Spleen (tissue), 11 donors: ENCODE results near the gene PCDH19. TPM values are rescaled to one million over a fixed set of nuclear protein-coding genes. Genes with fewer than 3 reads are reported as not detected.

Experiments used
- DNase-seq: peaks from one replicate; pipeline ENCODE4 v3.0.0-alpha.2; 2020
- H3K27ac ChIP-seq, 8 donors: fragments of 200-600 bp; sonication (generic) in 7 of 8; 1 replicate in 4 of 8; 2 replicates in 4 of 8; pipeline versions ENCODE4 v1.5.0 to v1.8.0; 2016 to 2021; ENCODE audit warnings: inconsistent platforms in 4 of 8, mild to moderate bottlenecking in 4 of 8, moderate library complexity in 1 of 8
- H3K27me3 ChIP-seq, 7 donors: fragments of 200-600 bp; sonication (generic) in 6 of 7; replicated peaks in 1 of 7; 1 replicate in 4 of 7; 2 replicates in 3 of 7; pipeline versions ENCODE4 v1.5.0 to v1.8.0; 2016 to 2021; ENCODE audit warnings: inconsistent platforms in 3 of 7, mild to moderate bottlenecking in 1 of 7
- H3K36me3 ChIP-seq, 6 donors: fragments of 200-600 bp; sonication (generic) in 5 of 6; 1 replicate in 4 of 6; 2 replicates in 2 of 6; pipeline versions ENCODE4 v1.5.0 to v1.8.0; 2016 to 2021; ENCODE audit warnings: inconsistent platforms in 2 of 6
- H3K4me1 ChIP-seq, 6 donors: fragments of 200-600 bp; sonication (generic) in 5 of 6; 1 replicate in 3 of 6; 2 replicates in 3 of 6; pipeline versions ENCODE4 v1.5.0 to v1.8.0; 2016 to 2021; ENCODE audit warnings: inconsistent platforms in 3 of 6
- H3K4me3 ChIP-seq, 8 donors: fragments of 200-600 bp; sonication (generic) in 7 of 8; 1 replicate in 4 of 8; 2 replicates in 4 of 8; pipeline versions ENCODE4 v1.5.0 to v1.8.0; 2016 to 2021; ENCODE audit warnings: inconsistent platforms in 4 of 8, mild to moderate bottlenecking in 4 of 8, moderate library complexity in 2 of 8
- H3K9me3 ChIP-seq, 8 donors: fragments of 200-600 bp; sonication (generic) in 7 of 8; 1 replicate in 4 of 8; 2 replicates in 4 of 8; pipeline versions ENCODE4 v1.5.0 to v1.8.0; 2016 to 2021; ENCODE audit warnings: inconsistent platforms in 4 of 8
- POLR2A ChIP-seq, 3 donors: fragments of 450-650 bp; IDR thresholded peaks; one replicate each; pipeline ENCODE4 v1.5.1; 2017; ENCODE audit warnings: antibody characterized with exemption in 3 of 3, mild to moderate bottlenecking in 1 of 3
- POLR2AphosphoS5 ChIP-seq, 3 donors: sonication (generic); formaldehyde crosslinking; IDR thresholded peaks; one replicate each; pipeline ENCODE4 v1.5.1; 2017; ENCODE audit warnings: antibody characterized with exemption in 3 of 3
- WGBS, 5 donors: extraction: QIAGEN DNeasy Blood & Tissue Kit in 3 of 5; methylation state at CpG; one replicate each; pipeline versions ENCODE4 v1.1.5 to v1.1.7; 2013 to 2018; 5-methylcytosine and 5-hydroxymethylcytosine counted together
- intact Hi-C: fragments of 100-400 bp; cut with DNase I; formaldehyde crosslinking; loops from one replicate; pipeline ENCODE4 v1.15.0; 2023; ENCODE audit warnings: low total_unique reads
- polyA plus RNA-seq, 3 donors: library from polyadenylated mRNA; stranded (reverse); fragments of 200-250 nt; gene quantifications; one replicate each; pipeline ENCODE4 v1.2.1, GENCODE V29; 2013
- total RNA-seq, 7 donors: library from RNA; depleted of rRNA in 3 of 7; stranded (reverse); fragments of >200 nt in 3 of 7; fragmentation: NEBNext Ultra II Directional in 4 of 7; extraction: Animal tissue kit (Norgen Biotek cat#: 25700) in 4 of 7; gene quantifications; one replicate each; pipeline versions ENCODE4 v1.1.0 to v1.2.1, GENCODE V29; 2016 to 2021
- TF ChIP-seq, protein P1 (sequence below), 11 experiments: fragments of 200-600 bp in 7 of 11; fragments of 450-650 bp in 4 of 11; sonication (generic) in 4 of 11; IDR thresholded peaks in 8 of 11; conservative IDR thresholded peaks in 3 of 11; 1 replicate in 7 of 11; 2 replicates in 4 of 11; pipeline versions ENCODE4 v1.4.0 to v1.8.0; 2016 to 2021; ENCODE audit warnings: antibody characterized with exemption in 11 of 11, inconsistent platforms in 4 of 11, mild to moderate bottlenecking in 1 of 11
- donor health status: healthy with polysubstance abuse.
- donor health status: DM: no; HTN: no; CAD: no; lungs with moderate emphysema.
- donor health status: DM: no; HTN: no; CAD: no.
- donor health status: Bipolar disorder and iron deficiency.
- donor health status: healthy.
- donor health status: DM: no; HTN: no; CAD: no.
- donor health status: DM: yes; HTN: yes; CAD: no.

Gene PCDH19
- total and polyA plus RNA-seq, 10 donors, result 0.02 to 0.34 (median 0.08) TPM

DNA sequence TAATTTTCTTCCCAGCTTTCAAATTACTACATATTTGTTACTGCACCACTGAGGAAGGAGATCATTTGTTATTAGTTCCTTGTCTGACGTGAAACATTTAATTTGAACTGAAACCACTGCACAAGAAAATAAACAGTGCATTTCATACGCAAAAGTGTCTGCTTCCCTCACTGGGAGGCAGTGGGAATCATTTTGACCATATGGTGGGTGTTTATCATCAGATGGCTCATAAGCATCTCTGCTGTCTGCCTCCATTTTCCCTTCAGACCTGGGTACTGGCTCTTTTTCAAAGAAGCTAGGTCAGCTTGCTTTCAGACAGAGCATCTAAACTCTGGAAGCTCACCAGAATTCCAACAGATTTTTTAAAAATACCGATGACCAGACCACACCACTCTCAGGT lies 135.2 kb downstream of the PCDH19 start:
- no peaks in the 10 kb centered on the region for H3K27me3 ChIP-seq
- intact Hi-C loops, result no loop called here
- H3K27ac ChIP-seq, result no peak overlapping the region
- H3K9me3 ChIP-seq, result peaks cover 0 to 10% (median 0%) of the 10 kb centered on the region in 8 donors
- no peak for DNase-seq
- H3K36me3 ChIP-seq, result no peaks in the 10 kb centered on the region
- H3K4me3 ChIP-seq, result no peak overlapping the region
- TF ChIP-seq POLR2A (IDR thresholded peaks at IDR 0.05) (no peak), POLR2AphosphoS5 (IDR thresholded peaks at IDR 0.05) (no peak)
- TF ChIP-seq, protein P1, sequence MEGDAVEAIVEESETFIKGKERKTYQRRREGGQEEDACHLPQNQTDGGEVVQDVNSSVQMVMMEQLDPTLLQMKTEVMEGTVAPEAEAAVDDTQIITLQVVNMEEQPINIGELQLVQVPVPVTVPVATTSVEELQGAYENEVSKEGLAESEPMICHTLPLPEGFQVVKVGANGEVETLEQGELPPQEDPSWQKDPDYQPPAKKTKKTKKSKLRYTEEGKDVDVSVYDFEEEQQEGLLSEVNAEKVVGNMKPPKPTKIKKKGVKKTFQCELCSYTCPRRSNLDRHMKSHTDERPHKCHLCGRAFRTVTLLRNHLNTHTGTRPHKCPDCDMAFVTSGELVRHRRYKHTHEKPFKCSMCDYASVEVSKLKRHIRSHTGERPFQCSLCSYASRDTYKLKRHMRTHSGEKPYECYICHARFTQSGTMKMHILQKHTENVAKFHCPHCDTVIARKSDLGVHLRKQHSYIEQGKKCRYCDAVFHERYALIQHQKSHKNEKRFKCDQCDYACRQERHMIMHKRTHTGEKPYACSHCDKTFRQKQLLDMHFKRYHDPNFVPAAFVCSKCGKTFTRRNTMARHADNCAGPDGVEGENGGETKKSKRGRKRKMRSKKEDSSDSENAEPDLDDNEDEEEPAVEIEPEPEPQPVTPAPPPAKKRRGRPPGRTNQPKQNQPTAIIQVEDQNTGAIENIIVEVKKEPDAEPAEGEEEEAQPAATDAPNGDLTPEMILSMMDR (IDR thresholded peaks at IDR 0.05 in 8 of 11, conservative IDR thresholded peaks at IDR 0.05 in 3 of 11), result no peak
- 60 to 83% (median 71%) methylated on average over 3 of the region's 3 CpGs for WGBS, 5 donors
- no peaks in the 10 kb centered on the region for H3K4me1 ChIP-seq

DNA sequence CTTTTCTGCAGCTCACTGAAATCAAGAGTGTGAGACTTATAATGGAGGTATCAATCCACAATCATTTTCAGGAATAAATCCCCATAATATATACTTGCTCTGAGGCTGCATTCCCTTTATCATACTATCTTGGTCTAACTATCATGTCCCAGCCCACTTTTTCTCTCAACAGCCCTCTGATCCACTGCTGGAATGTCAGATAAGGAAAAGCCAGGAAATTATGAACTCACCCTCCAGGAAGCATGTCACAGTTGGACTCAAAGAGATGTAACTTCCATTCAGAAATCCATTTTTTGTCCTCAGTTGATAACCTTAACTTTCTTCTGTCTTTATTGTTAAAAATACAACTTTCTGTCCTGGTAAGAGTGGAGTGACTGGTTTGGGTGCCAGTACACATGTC lies 144.9 kb downstream of the PCDH19 start:
- H3K27ac ChIP-seq, result no peak overlapping the region
- H3K36me3 ChIP-seq, result no peaks in the 10 kb centered on the region
- intact Hi-C loops, result no loop called here
- peaks cover 0 to under 1% (median 0%) of the 10 kb centered on the region in 8 donors for H3K9me3 ChIP-seq
- no peak for DNase-seq
- H3K4me1 ChIP-seq, result no peaks in the 10 kb centered on the region
- H3K27me3 ChIP-seq, result no peaks in the 10 kb centered on the region
- no peak for TF ChIP-seq POLR2AphosphoS5 (IDR thresholded peaks at IDR 0.05)
- TF ChIP-seq POLR2A (IDR thresholded peaks at IDR 0.05), result no peak
- TF ChIP-seq, protein P1 (IDR thresholded peaks at IDR 0.05 in 8 of 11, conservative IDR thresholded peaks at IDR 0.05 in 3 of 11), result no peak
- no peak overlapping the region for H3K4me3 ChIP-seq

DNA sequence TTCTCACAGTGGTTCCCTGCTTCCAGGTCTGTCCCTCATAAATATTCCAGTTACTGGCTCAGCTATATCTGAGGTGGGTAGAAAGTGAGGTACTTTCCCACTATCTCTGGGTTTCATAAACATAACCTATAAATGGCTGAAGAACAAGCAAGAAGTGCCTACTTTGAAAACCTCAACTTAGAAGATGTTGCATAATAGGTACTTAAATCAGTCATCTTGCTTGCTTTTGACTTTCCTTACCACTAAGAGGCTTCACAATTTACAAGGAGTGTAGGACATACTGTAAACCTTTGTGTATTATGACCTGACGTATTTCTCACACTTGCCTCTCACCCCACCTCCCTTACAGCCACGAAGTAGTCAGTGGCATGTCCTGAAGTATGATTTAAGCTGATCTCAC lies 145.9 kb downstream of the PCDH19 start:
- Histone ChIP-seq H3K36me3 (no peaks in the 10 kb centered on the region), H3K4me1 (no peaks in the 10 kb centered on the region), H3K4me3 (no peak overlapping the region), H3K9me3 (no peaks in the 10 kb centered on the region), H3K27ac (no peak overlapping the region), H3K27me3 (no peaks in the 10 kb centered on the region)
- intact Hi-C loops, result no loop called here
- TF ChIP-seq, protein P1 (IDR thresholded peaks at IDR 0.05 in 8 of 11, conservative IDR thresholded peaks at IDR 0.05 in 3 of 11), result no peak
- no peak for TF ChIP-seq POLR2A (IDR thresholded peaks at IDR 0.05)
- TF ChIP-seq POLR2AphosphoS5 (IDR thresholded peaks at IDR 0.05), result no peak
- WGBS, 5 donors, result 17 to 47% (median 29%) methylated on average over 2 of the region's 2 CpGs
- DNase-seq, result no peak

DNA sequence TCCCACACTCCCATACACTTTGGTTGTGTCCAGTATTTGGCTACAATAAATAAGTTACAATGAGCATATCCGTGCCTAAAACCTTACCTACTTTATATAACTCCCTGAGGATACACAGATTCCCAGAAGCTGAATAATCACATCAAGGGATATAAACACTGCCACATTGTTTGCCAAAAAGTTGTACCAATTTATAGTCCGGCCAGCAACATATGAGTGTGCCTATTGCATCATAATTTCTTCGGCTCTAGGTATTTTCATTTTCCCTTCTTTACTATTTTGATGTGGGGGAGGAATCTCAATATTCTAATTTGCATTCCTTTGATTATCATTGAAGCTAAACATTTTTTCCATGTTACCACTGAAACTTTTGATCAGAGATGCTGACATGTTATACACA lies 146.4 kb downstream of the PCDH19 start:
- H3K27me3 ChIP-seq, result no peaks in the 10 kb centered on the region
- H3K27ac ChIP-seq, result no peak overlapping the region
- intact Hi-C loops, result no loop called here
- no peaks in the 10 kb centered on the region for H3K4me1 ChIP-seq
- WGBS, 5 donors, result 69 to 82% (median 79%) methylated on average over 3 of the region's 3 CpGs
- no peak overlapping the region for H3K4me3 ChIP-seq
- no peak for DNase-seq
- TF ChIP-seq POLR2AphosphoS5 (IDR thresholded peaks at IDR 0.05) (no peak), POLR2A (IDR thresholded peaks at IDR 0.05) (no peak)
- TF ChIP-seq, protein P1 (IDR thresholded peaks at IDR 0.05 in 8 of 11, conservative IDR thresholded peaks at IDR 0.05 in 3 of 11), result no peak
- H3K36me3 ChIP-seq, result no peaks in the 10 kb centered on the region
- H3K9me3 ChIP-seq, result no peaks in the 10 kb centered on the region
